Type B pancreatic cell (in vitro differentiated cells): ENCODE results near the gene BLZF1. TPM values are rescaled to one million over a fixed set of nuclear protein-coding genes. Genes with fewer than 3 reads are reported as not detected.

Experiments
- DNase-seq: peaks from one replicate; pipeline ENCODE4 v3.0.0; 2021; ENCODE audit warnings: mixed read lengths; ENCODE audit not compliant: unreplicated experiment; ENCODE audit errors: extremely low spot score
- H3K27ac Mint-ChIP-seq: 2 replicates; pipeline ENCODE4 v1.8.0; 2021; ENCODE audit warnings: mild to moderate bottlenecking, mixed read lengths
- H3K27me3 Mint-ChIP-seq: 2 replicates; pipeline ENCODE4 v1.8.0; 2021; ENCODE audit warnings: mixed read lengths
- H3K36me3 Mint-ChIP-seq: 2 replicates; pipeline ENCODE4 v1.8.0; 2021; ENCODE audit warnings: mixed read lengths
- H3K4me1 Mint-ChIP-seq: one replicate; pipeline ENCODE4 v1.8.0; 2021; ENCODE audit warnings: mixed read lengths; ENCODE audit not compliant: unreplicated experiment
- H3K4me3 Mint-ChIP-seq: 2 replicates; pipeline ENCODE4 v1.8.0; 2021; ENCODE audit warnings: mild to moderate bottlenecking, mixed read lengths
- H3K9me3 Mint-ChIP-seq: 2 replicates; pipeline ENCODE4 v1.8.0; 2021; ENCODE audit warnings: mixed read lengths
- long read RNA-seq: library from polyadenylated mRNA; unstranded; transcript quantifications from one replicate; pipeline ENCODE4 v2.0.0, GENCODE V29; 2020
- total RNA-seq: library from RNA; stranded (reverse); gene quantifications from 2 replicates; pipeline ENCODE4 v1.2.1, GENCODE V29; 2021; ENCODE audit warnings: low replicate concordance
- TF ChIP-seq, protein P1 (sequence below): fragments of 200-600 bp; sonication (generic); conservative IDR thresholded peaks from 2 replicates; pipeline ENCODE4 v1.5.0; 2021; ENCODE audit warnings: antibody characterized with exemption, mild to moderate bottlenecking

The BLZF1 gene, protein sequence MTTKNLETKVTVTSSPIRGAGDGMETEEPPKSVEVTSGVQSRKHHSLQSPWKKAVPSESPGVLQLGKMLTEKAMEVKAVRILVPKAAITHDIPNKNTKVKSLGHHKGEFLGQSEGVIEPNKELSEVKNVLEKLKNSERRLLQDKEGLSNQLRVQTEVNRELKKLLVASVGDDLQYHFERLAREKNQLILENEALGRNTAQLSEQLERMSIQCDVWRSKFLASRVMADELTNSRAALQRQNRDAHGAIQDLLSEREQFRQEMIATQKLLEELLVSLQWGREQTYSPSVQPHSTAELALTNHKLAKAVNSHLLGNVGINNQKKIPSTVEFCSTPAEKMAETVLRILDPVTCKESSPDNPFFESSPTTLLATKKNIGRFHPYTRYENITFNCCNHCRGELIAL
- 20.3 and 21.7 TPM in 2 replicates for total RNA-seq
- long read RNA-seq, transcript BLZF1-203 (7 exons, 2,749 nt): major isoform, 81 of 118 reads
- long read RNA-seq, transcript BLZF1-201 (8 exons, 2,300 nt): minor isoform, 13 of 118 reads
- long read RNA-seq, partial matches to known transcripts: 6 of 118 reads
- long read RNA-seq, other reads (novel, unspliced or antisense): 17 of 118 reads

DNA sequence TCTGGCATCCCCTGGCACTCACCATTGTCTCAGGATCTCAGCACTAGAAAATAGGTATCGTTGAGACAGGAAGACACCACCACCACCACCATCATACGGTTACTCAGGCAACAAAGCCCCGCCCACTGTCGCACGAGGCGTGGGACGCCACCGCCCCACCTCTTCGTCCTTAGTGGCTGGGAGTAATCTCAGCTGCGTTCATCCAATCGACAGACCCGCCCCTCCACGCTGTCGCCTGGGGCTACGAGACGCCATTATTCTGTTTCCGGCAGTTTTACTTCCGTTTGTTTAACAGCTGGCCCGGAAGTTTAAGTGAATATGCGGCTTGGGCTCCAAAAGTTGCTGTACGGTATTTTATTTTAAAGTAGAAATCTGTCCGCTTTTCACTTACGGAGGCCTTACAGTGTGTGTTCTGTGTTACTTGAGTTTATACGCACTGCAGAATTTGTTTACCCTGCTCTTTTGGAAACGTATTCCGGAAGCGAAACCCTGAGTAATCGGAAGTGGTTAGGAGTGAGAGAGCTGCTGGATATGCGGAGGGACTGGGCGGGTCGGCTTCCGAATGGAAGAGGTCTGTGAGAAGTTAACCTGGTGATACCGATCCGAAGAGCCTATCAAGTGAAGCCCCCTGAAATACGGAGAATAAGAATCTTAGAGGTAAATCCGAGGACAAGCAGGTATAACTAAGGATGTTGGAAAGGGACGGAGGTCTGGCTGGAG, at the start of gene BLZF1, which contains the start of gene NME7:
Gene BLZF1 (plus strand): TSS at position 510 of the 720 bp plus-strand sequence. CDS start 1,328 bp downstream, outside the sequence.
Gene NME7 (minus strand): TSS at position 112 of the 720 bp plus-strand sequence. CDS start 87 bp downstream, at position 25.
- H3K27me3 Mint-ChIP-seq: no peaks in the 10 kb centered on the region
- peak; percentile 95 for DNase-seq
- H3K27ac Mint-ChIP-seq: no peak within 1 kb of the TSS
- H3K36me3 Mint-ChIP-seq: peaks cover 9% of the 10 kb centered on the region
- TF ChIP-seq, protein P1, sequence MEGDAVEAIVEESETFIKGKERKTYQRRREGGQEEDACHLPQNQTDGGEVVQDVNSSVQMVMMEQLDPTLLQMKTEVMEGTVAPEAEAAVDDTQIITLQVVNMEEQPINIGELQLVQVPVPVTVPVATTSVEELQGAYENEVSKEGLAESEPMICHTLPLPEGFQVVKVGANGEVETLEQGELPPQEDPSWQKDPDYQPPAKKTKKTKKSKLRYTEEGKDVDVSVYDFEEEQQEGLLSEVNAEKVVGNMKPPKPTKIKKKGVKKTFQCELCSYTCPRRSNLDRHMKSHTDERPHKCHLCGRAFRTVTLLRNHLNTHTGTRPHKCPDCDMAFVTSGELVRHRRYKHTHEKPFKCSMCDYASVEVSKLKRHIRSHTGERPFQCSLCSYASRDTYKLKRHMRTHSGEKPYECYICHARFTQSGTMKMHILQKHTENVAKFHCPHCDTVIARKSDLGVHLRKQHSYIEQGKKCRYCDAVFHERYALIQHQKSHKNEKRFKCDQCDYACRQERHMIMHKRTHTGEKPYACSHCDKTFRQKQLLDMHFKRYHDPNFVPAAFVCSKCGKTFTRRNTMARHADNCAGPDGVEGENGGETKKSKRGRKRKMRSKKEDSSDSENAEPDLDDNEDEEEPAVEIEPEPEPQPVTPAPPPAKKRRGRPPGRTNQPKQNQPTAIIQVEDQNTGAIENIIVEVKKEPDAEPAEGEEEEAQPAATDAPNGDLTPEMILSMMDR: no peak
- no peaks in the 10 kb centered on the region for H3K4me1 Mint-ChIP-seq
- H3K4me3 Mint-ChIP-seq: no peak within 1 kb of the TSS
- H3K9me3 Mint-ChIP-seq: peaks cover 5% of the 10 kb centered on the region

DNA sequence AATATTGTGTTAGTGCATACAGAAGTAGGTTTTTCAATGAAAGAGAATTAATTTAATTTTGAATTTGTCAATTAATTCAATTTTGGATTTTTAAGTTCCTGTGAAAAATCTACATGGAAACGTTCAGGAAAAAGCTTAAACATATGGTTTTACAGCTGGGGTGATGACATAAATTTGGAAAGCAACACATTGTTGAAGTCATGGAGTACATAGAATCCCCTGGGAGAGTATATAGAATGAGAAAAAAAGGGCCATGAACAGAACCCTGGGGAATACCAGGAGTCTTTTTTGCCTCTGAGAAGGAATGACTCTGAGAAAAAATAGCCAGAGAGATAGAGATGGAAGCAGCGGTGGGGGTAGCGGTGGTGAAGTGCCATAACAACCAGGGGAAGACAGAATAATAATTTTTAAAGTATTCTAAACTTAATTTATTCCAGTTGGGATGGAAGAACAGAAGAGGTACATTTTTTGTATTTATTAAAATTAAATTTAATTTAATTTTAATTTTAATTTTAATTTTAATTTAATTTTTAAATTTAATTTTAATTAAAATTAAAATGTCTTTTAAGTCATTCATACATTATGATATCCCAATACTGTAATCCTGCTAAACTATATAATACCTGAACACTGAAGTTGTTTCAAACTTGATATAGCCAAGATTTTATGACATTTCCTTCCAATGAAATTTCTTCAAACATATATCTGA, 49.3 kb upstream of the BLZF1 start:
- DNase-seq: no peak
- Mint-ChIP-seq H3K27ac (no peak overlapping the region), H3K9me3 (no peaks in the 10 kb centered on the region), H3K36me3 (peaks cover 20% of the 10 kb centered on the region), H3K4me3 (no peak overlapping the region), H3K27me3 (no peaks in the 10 kb centered on the region), H3K4me1 (peaks cover 4% of the 10 kb centered on the region)
- TF ChIP-seq, protein P1: no peak

- H3K27me3 Mint-ChIP-seq: no peaks in the 10 kb centered on the region
- peaks cover 4% of the 10 kb centered on the region for H3K4me1 Mint-ChIP-seq
- no peak for DNase-seq
- TF ChIP-seq, protein P1: no peak
- H3K36me3 Mint-ChIP-seq: peaks cover 18% of the 10 kb centered on the region
- H3K4me3 Mint-ChIP-seq: no peak overlapping the region
- H3K27ac Mint-ChIP-seq: no peak overlapping the region
- H3K9me3 Mint-ChIP-seq: no peaks in the 10 kb centered on the region
Observed at GRCh38 chr1:169321539-169321938, 46.5 kb upstream of the BLZF1 start.

DNA sequence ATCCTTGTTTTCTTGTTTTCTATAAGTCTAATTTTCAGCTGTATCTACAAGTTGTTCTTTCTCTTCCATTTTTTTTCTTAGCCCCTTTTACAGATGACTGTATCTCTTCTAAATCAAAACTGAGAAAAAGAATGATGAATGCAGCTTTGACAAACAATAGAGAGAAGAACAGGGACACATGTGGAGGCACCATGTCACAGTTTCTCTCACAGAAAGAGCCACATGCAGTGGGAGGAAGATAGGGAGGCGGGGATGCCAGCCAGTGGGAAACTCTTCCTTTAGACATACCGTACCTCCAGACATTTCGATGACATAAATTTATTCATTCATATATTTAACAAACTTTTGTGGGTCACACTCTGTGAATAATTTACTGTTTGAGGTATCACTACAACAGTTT, 45.9 kb upstream of the BLZF1 start:
- Mint-ChIP-seq H3K36me3 (peaks cover 15% of the 10 kb centered on the region), H3K27ac (no peak overlapping the region), H3K9me3 (no peaks in the 10 kb centered on the region), H3K27me3 (no peaks in the 10 kb centered on the region), H3K4me3 (no peak overlapping the region), H3K4me1 (peaks cover 4% of the 10 kb centered on the region)
- DNase-seq: no peak
- TF ChIP-seq, protein P1: no peak

DNA sequence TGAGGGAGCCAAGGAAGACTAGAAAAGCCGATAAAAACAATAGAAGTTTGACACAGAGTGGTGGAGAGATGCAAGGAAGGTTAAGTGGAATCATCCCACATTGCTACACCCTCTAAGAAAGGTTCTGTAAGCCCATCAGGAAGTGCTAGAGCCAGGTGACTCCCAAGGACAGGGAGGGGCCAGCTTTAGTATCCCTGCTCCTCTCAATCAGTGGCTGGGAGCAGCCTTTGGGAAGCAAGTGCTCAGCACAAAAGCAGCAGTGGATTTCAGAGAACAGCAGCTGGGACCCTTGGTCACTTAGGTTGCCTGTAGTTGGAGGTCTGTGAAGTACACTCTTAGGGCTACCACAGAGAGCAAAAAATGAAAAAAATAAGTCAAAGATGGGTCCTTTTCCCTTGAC, 42.9 kb upstream of the BLZF1 start:
- TF ChIP-seq, protein P1: no peak
- Mint-ChIP-seq H3K9me3 (no peaks in the 10 kb centered on the region), H3K4me3 (no peak overlapping the region), H3K27me3 (no peaks in the 10 kb centered on the region), H3K27ac (no peak overlapping the region), H3K4me1 (no peaks in the 10 kb centered on the region), H3K36me3 (peaks cover 4% of the 10 kb centered on the region)
- DNase-seq: no peak
